ENCODE measurements around the gene PROX1. TPM values are rescaled to one million over a fixed set of nuclear protein-coding genes. Genes with fewer than 3 reads are reported as not detected.

Gene PROX1
- total and polyA plus RNA-seq, 8 donors: 0.23 to 6.1 (median 2.7) TPM

DNA sequence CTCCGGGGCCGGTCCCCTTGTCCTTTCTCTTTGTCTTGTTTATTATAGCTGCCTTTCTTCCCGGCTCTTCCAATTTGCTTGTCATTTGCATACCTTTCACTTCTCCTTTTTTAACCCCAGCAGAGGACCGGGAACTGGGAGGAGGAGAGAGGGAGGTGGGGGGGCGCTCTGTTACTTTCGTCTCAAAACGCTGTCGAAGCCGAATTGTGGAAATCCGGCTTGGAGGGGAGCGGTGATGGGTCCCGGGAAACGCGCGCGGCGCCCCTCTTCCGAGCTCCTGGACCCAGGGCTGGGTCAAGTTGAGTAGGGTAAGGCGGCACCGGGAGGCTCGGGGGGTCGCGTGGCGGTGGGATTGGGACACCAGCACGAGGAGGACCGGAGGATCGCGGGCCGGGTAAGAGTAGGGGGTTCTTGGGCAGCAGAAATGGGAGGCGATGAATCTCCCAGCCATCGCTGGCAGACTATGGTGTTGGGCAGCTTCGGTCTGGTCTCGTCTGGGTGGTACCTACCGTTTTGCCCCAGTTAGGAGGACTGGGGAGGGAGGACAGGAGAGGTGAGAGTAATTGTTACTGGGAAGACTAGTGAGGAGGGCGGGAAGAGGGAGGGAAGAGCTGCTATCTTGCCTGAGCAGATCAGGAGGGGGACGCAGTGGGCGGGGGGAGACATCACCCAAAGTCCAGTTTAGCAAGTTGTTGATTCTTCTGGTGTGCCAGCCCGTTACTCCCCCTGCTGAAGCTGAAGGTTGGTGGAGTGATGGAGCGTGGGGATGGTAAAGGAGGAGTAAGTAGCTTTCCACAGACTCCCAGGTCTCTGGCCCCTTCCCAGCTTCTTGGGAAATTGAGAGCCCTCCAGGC lies 1.5 kb downstream of the PROX1 start:
- intact Hi-C loops (cut with DNase I; ENCODE audit: low total_unique reads): no loop called here
- H3K4me3 ChIP-seq: peak overlapping the region; percentile 50 to 62 (median 56)
- WGBS, 5 donors: 3 to 9% (median 4%) methylated on average over 39 of the region's 39 CpGs

DNA sequence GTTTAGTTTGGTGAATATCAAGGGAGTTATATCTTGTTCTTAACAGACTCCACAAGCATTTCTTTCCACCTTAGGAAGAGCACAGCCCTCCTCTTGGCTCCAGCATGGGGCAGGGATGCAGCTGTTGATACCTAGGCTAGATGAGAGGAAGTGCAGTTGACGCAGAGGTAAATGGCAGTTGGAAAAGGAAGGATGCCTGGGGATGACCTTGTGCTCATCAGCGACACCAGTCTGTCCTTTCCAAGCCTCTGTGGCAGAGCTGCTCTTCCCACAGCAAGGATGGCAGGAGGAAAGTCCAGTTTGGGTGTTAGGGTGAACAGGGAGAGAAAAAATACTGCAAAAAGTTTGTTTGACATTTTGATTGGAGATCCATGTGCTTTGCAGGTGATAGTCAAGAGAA lies 6.2 kb downstream of the PROX1 start:
- Histone ChIP-seq H3K4me1 (peaks cover 7 to 15% (median 9%) of the 10 kb centered on the region in 4 donors), H3K27me3 (peaks cover 0 to 43% (median 8%) of the 10 kb centered on the region in 3 donors), H3K9me3 (no peaks in the 10 kb centered on the region), H3K4me3 (no peak overlapping the region), H3K36me3 (no peaks in the 10 kb centered on the region), H3K27ac (no peak overlapping the region)
- intact Hi-C loops (cut with DNase I; ENCODE audit: low total_unique reads): no loop called here
- TF ChIP-seq, protein P1, sequence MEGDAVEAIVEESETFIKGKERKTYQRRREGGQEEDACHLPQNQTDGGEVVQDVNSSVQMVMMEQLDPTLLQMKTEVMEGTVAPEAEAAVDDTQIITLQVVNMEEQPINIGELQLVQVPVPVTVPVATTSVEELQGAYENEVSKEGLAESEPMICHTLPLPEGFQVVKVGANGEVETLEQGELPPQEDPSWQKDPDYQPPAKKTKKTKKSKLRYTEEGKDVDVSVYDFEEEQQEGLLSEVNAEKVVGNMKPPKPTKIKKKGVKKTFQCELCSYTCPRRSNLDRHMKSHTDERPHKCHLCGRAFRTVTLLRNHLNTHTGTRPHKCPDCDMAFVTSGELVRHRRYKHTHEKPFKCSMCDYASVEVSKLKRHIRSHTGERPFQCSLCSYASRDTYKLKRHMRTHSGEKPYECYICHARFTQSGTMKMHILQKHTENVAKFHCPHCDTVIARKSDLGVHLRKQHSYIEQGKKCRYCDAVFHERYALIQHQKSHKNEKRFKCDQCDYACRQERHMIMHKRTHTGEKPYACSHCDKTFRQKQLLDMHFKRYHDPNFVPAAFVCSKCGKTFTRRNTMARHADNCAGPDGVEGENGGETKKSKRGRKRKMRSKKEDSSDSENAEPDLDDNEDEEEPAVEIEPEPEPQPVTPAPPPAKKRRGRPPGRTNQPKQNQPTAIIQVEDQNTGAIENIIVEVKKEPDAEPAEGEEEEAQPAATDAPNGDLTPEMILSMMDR (IDR thresholded peaks at IDR 0.05): no peak
- no peak for TF ChIP-seq POLR2AphosphoS5 (IDR thresholded peaks at IDR 0.05)
- no peak for TF ChIP-seq POLR2A (IDR thresholded peaks at IDR 0.05)
- TF ChIP-seq EP300 (IDR thresholded peaks at IDR 0.05): no peak
- DNase-seq: no peak
- 41 to 61% (median 52%) methylated on average over 2 of the region's 2 CpGs for WGBS, 5 donors

More for the DNA sequence above, 1.5 kb downstream of the PROX1 start:
- peak in 1 of 2 donors; percentile 44 for DNase-seq
- no peak for TF ChIP-seq POLR2A (IDR thresholded peaks at IDR 0.05)
- no peak for TF ChIP-seq EP300 (IDR thresholded peaks at IDR 0.05)
- TF ChIP-seq POLR2AphosphoS5 (IDR thresholded peaks at IDR 0.05): no peak
- TF ChIP-seq, protein P1 (IDR thresholded peaks at IDR 0.05): no peak
- peaks cover 16 to 55% (median 49%) of the 10 kb centered on the region in 4 donors for H3K4me1 ChIP-seq
- H3K27ac ChIP-seq: peak overlapping the region in 3 of 5 donors; percentile 46 to 84 (median 69)
- no peaks in the 10 kb centered on the region for H3K9me3 ChIP-seq
- peaks cover 9 to 74% (median 47%) of the 10 kb centered on the region in 3 donors for H3K27me3 ChIP-seq
- H3K36me3 ChIP-seq: no peaks in the 10 kb centered on the region

- H3K4me3 ChIP-seq: no peak overlapping the region
- TF ChIP-seq, protein P1 (IDR thresholded peaks at IDR 0.05): no peak
- TF ChIP-seq POLR2AphosphoS5 (IDR thresholded peaks at IDR 0.05) (no peak), EP300 (IDR thresholded peaks at IDR 0.05) (no peak), POLR2A (IDR thresholded peaks at IDR 0.05) (no peak)
- no peak for DNase-seq
- peaks cover 0 to 33% (median 0%) of the 10 kb centered on the region in 3 donors for H3K27me3 ChIP-seq
- WGBS, 5 donors: 67 to 77% (median 73%) methylated on average over 5 of the region's 5 CpGs
- no peaks in the 10 kb centered on the region for H3K36me3 ChIP-seq
- H3K9me3 ChIP-seq: no peaks in the 10 kb centered on the region
- peaks cover 0 to 5% (median under 1%) of the 10 kb centered on the region in 4 donors for H3K4me1 ChIP-seq
- no peak overlapping the region for H3K27ac ChIP-seq
- intact Hi-C loops (cut with DNase I; ENCODE audit: low total_unique reads): no loop called here
Observed at GRCh38 chr1:213994888-213995287, 7.1 kb downstream of the PROX1 start.

DNA sequence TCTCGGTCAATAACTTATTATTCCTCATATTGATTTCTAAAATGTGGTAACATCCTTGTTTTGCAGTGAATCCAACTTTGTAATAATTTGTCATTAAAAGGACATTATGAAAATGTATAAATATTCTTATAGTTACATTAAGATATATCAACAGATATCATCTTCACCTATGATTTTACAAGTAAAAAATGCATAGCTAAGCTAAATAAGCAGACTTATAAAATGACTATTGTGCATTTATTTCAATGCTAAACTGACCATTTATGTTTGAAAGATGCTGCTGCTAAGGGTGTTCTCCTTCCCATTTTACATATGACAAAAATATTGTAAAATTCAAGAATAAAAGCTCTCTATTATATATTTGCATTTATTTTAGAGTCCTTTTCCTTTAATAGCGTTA lies 7.8 kb downstream of the PROX1 start:
- WGBS, 5 donors: 79 to 86% (median 82%) methylated on average over 2 of the region's 2 CpGs
- peaks cover 0 to 26% (median 0%) of the 10 kb centered on the region in 3 donors for H3K27me3 ChIP-seq
- no peak overlapping the region for H3K4me3 ChIP-seq
- H3K9me3 ChIP-seq: no peaks in the 10 kb centered on the region
- H3K4me1 ChIP-seq: no peaks in the 10 kb centered on the region
- intact Hi-C loops (cut with DNase I; ENCODE audit: low total_unique reads): no loop called here
- H3K27ac ChIP-seq: no peak overlapping the region
- no peak for TF ChIP-seq EP300 (IDR thresholded peaks at IDR 0.05)
- TF ChIP-seq, protein P1 (IDR thresholded peaks at IDR 0.05): no peak
- no peak for TF ChIP-seq POLR2A (IDR thresholded peaks at IDR 0.05)
- TF ChIP-seq POLR2AphosphoS5 (IDR thresholded peaks at IDR 0.05): no peak
- no peak for DNase-seq
- H3K36me3 ChIP-seq: no peaks in the 10 kb centered on the region
